ENCODE data around the gene CFHR4. TPM values are rescaled to one million over a fixed set of nuclear protein-coding genes. Genes with fewer than 3 reads are reported as not detected.
"Not testable (repeated sequence)": the region's sequence is repeated elsewhere in the genome, so short reads cannot be mapped to it uniquely, and the experiment has no call there.

Gene CFHR4
- total RNA-seq, 1 experiment from 2014 or later: not detected

- H3K4me1 ChIP-seq (ENCODE audit: insufficient read depth, low read length); H3K27me3 Mint-ChIP-seq (ENCODE audit: low read depth): not testable (repeated sequence)
Observed at GRCh38 chr1:196926839-196927238, 39.0 kb downstream of the CFHR4 start.

GRCh38 chr1:196932853-196933252 lies 45.0 kb downstream of the CFHR4 start:
- H2BK5ac ChIP-seq (ENCODE audit: insufficient read length, low read length); H4K8ac ChIP-seq (replicated peaks; ENCODE audit: insufficient read length, low read depth, low read length); H2BK20ac ChIP-seq (ENCODE audit: low read depth, low read length, poor library complexity, severe bottlenecking); H2BK12ac ChIP-seq (ENCODE audit: insufficient read length, low read depth, low read length); H3K9me3 Mint-ChIP-seq; H3K27me3 ChIP-seq (ENCODE audit: insufficient read depth, low read length); H3K4me3 Mint-ChIP-seq; H3K36me3 Mint-ChIP-seq (ENCODE audit: insufficient read depth in 1 of 3, low read depth in 3 of 3); H3K18ac ChIP-seq (ENCODE audit: insufficient read length, low read depth, low read length); H3K27ac Mint-ChIP-seq; H3K23me2 ChIP-seq (ENCODE audit: insufficient read length, low read depth, low read length, poor library complexity, severe bottlenecking); H3K4me1 ChIP-seq (ENCODE audit: insufficient read depth, low read length); H3K27me3 Mint-ChIP-seq (ENCODE audit: low read depth); H4K91ac ChIP-seq (ENCODE audit: insufficient read length, low read depth, low read length); H3T11ph ChIP-seq (ENCODE audit: low read length); H3K9ac ChIP-seq (ENCODE audit: extremely low read depth, insufficient read length, low read length); H3K9me3 ChIP-seq (ENCODE audit: control insufficient read depth, low read depth, low read length); H3K4ac ChIP-seq (ENCODE audit: low read depth, low read length); H3K14ac ChIP-seq (ENCODE audit: insufficient read depth, low read length); H2AFZ ChIP-seq (ENCODE audit: low read length); H2AK5ac ChIP-seq (ENCODE audit: insufficient read length, low read length); H3K79me2 ChIP-seq (ENCODE audit: insufficient read depth, low read length); H4K20me1 ChIP-seq (ENCODE audit: control insufficient read depth, insufficient read depth, insufficient read length); H3K4me2 ChIP-seq (ENCODE audit: insufficient read depth, insufficient read length, low read length); H3K79me1 ChIP-seq (ENCODE audit: insufficient read depth, low read depth, low read length, poor library complexity, severe bottlenecking); DNase-seq; H3K23ac ChIP-seq (ENCODE audit: insufficient read length, low read depth, low read length); H4K5ac ChIP-seq (ENCODE audit: insufficient read length, low read depth, low read length); H2BK120ac ChIP-seq (ENCODE audit: low read depth, low read length, poor library complexity, severe bottlenecking); H3K56ac ChIP-seq (ENCODE audit: insufficient read length, low read depth, low read length); H3K4me1 Mint-ChIP-seq; H2BK15ac ChIP-seq (ENCODE audit: low read depth, low read length); H3K27ac ChIP-seq (ENCODE audit: insufficient read length, low read depth, low read length): not testable (repeated sequence)
- WGBS (ENCODE audit: extremely low coverage, insufficient read length, low lambda C conversion rate): no CpG with 5 or more reads among the region's 2 CpGs

More at GRCh38 chr1:196926839-196927238, 39.0 kb downstream of the CFHR4 start:
- not testable (repeated sequence) for H3K27me3 ChIP-seq (ENCODE audit: insufficient read depth, low read length); H2AFZ ChIP-seq (ENCODE audit: low read length); H4K91ac ChIP-seq (ENCODE audit: insufficient read length, low read depth, low read length); H3K23me2 ChIP-seq (ENCODE audit: insufficient read length, low read depth, low read length, poor library complexity, severe bottlenecking); H3K27ac Mint-ChIP-seq; H3K23ac ChIP-seq (ENCODE audit: insufficient read length, low read depth, low read length); H4K20me1 ChIP-seq (ENCODE audit: control insufficient read depth, insufficient read depth, insufficient read length); H2BK5ac ChIP-seq (ENCODE audit: insufficient read length, low read length); H4K8ac ChIP-seq (replicated peaks; ENCODE audit: insufficient read length, low read depth, low read length); H3T11ph ChIP-seq (ENCODE audit: low read length); H3K4me3 Mint-ChIP-seq; H3K79me2 ChIP-seq (ENCODE audit: insufficient read depth, low read length); H3K36me3 Mint-ChIP-seq (ENCODE audit: insufficient read depth in 1 of 3, low read depth in 3 of 3); H3K18ac ChIP-seq (ENCODE audit: insufficient read length, low read depth, low read length); H3K9me3 ChIP-seq (ENCODE audit: control insufficient read depth, low read depth, low read length); H3K27ac ChIP-seq (ENCODE audit: insufficient read length, low read depth, low read length); H2BK15ac ChIP-seq (ENCODE audit: low read depth, low read length); H3K56ac ChIP-seq (ENCODE audit: insufficient read length, low read depth, low read length); H3K4me2 ChIP-seq (ENCODE audit: insufficient read depth, insufficient read length, low read length); H3K14ac ChIP-seq (ENCODE audit: insufficient read depth, low read length); H4K5ac ChIP-seq (ENCODE audit: insufficient read length, low read depth, low read length); H2BK20ac ChIP-seq (ENCODE audit: low read depth, low read length, poor library complexity, severe bottlenecking); H3K9me3 Mint-ChIP-seq; H2BK120ac ChIP-seq (ENCODE audit: low read depth, low read length, poor library complexity, severe bottlenecking); H3K4ac ChIP-seq (ENCODE audit: low read depth, low read length); H3K79me1 ChIP-seq (ENCODE audit: insufficient read depth, low read depth, low read length, poor library complexity, severe bottlenecking); H3K9ac ChIP-seq (ENCODE audit: extremely low read depth, insufficient read length, low read length); H2AK5ac ChIP-seq (ENCODE audit: insufficient read length, low read length); DNase-seq; H3K4me1 Mint-ChIP-seq; H2BK12ac ChIP-seq (ENCODE audit: insufficient read length, low read depth, low read length)
- WGBS (ENCODE audit: extremely low coverage, insufficient read length, low lambda C conversion rate): no CpG with 5 or more reads among the region's 1 CpG
